Measurements from ENCODE around the gene REM1.

REM1 gene

DNA sequence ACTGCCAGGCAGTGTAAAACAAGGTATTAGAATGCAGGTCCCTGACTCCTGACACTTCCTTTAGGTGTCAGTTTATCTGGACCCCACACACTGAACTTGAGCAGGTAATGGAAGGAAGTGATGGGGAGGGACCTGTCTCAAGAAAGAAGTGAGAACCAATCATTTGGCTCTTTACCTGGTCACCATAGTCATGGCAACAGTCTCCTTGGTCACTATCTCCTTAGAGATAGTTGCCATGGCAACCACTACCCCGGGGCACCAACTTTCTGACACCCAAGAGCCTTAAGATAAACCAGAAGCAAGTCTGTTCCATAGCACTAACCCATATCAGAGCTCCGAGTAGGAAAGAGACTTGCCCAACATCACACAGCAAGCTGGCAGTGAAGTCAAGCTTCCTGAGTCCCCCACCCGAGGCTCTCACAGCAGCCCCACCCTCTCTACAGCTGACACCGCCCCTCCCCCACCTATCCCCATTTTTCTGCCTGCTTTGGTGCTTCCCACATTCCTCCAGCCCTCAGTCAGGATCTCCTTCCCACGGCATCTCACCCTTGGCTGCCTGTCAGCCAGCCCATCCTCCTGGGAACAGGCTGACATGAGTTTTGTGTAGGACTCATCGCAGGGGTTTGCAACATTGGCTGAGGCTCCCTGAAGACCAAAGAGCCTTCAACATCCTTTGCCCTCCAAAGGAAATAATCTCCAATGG, 22.9 kb downstream of the REM1 start:
- TF ChIP-seq, protein P1, sequence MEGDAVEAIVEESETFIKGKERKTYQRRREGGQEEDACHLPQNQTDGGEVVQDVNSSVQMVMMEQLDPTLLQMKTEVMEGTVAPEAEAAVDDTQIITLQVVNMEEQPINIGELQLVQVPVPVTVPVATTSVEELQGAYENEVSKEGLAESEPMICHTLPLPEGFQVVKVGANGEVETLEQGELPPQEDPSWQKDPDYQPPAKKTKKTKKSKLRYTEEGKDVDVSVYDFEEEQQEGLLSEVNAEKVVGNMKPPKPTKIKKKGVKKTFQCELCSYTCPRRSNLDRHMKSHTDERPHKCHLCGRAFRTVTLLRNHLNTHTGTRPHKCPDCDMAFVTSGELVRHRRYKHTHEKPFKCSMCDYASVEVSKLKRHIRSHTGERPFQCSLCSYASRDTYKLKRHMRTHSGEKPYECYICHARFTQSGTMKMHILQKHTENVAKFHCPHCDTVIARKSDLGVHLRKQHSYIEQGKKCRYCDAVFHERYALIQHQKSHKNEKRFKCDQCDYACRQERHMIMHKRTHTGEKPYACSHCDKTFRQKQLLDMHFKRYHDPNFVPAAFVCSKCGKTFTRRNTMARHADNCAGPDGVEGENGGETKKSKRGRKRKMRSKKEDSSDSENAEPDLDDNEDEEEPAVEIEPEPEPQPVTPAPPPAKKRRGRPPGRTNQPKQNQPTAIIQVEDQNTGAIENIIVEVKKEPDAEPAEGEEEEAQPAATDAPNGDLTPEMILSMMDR (IDR thresholded peaks at IDR 0.05; ENCODE audit: extremely low read depth, insufficient read depth, missing control alignments): no peak
- no peak for DNase-seq (ENCODE audit: low spot score)
- in situ Hi-C loops (cut with MboI; ENCODE audit: low pct_unique_long_range_greater_than_20kb, low sequenced_read_pairs, unreplicated experiment): no loop called here

DNA sequence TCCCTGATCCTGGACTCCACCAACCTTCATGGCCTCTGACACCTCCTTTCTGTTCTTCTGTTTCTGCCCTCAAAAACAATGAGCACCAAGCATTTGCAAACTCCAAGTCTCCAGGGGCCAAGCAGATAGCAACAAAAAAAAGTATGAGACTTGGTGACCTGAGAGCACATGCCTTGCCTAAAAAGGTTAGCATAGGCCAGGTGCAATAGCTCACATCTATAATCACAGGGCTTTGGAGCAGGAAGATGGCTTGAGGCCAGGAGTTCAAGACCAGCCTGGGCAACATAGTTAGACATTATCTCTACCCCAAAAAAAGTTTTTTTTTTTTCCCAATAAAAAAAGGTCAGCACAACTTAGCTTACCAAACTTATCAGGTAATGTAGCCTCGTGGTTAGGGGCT, 25.4 kb downstream of the REM1 start:
- DNase-seq (ENCODE audit: low spot score): no peak
- TF ChIP-seq, protein P1 (IDR thresholded peaks at IDR 0.05; ENCODE audit: extremely low read depth, insufficient read depth, missing control alignments): no peak
- in situ Hi-C loops (cut with MboI; ENCODE audit: low pct_unique_long_range_greater_than_20kb, low sequenced_read_pairs, unreplicated experiment): loop anchor here (10.0 kb wide), 1 partner anchor 46 kb away; no protein-coding TSS in a partner anchor

GRCh38 chr20:31502884-31503673, 28.0 kb downstream of the REM1 start:
- in situ Hi-C loops (cut with MboI; ENCODE audit: low pct_unique_long_range_greater_than_20kb, low sequenced_read_pairs, unreplicated experiment): loop anchor here (10.0 kb wide), 1 partner anchor 48 kb away; no protein-coding TSS in a partner anchor
- DNase-seq (ENCODE audit: low spot score): peak; percentile 82

GRCh38 chr20:31505903-31506302, 30.8 kb downstream of the REM1 start:
- in situ Hi-C loops (cut with MboI; ENCODE audit: low pct_unique_long_range_greater_than_20kb, low sequenced_read_pairs, unreplicated experiment): loop anchor here (10.0 kb wide), 1 partner anchor 51 kb away; no protein-coding TSS in a partner anchor
- TF ChIP-seq, protein P1 (IDR thresholded peaks at IDR 0.05; ENCODE audit: extremely low read depth, insufficient read depth, missing control alignments): no peak
- no peak for DNase-seq (ENCODE audit: low spot score)

More at GRCh38 chr20:31502884-31503673, 28.0 kb downstream of the REM1 start:
- TF ChIP-seq, protein P1 (IDR thresholded peaks at IDR 0.05; ENCODE audit: extremely low read depth, insufficient read depth, missing control alignments): peak; percentile 96

DNA sequence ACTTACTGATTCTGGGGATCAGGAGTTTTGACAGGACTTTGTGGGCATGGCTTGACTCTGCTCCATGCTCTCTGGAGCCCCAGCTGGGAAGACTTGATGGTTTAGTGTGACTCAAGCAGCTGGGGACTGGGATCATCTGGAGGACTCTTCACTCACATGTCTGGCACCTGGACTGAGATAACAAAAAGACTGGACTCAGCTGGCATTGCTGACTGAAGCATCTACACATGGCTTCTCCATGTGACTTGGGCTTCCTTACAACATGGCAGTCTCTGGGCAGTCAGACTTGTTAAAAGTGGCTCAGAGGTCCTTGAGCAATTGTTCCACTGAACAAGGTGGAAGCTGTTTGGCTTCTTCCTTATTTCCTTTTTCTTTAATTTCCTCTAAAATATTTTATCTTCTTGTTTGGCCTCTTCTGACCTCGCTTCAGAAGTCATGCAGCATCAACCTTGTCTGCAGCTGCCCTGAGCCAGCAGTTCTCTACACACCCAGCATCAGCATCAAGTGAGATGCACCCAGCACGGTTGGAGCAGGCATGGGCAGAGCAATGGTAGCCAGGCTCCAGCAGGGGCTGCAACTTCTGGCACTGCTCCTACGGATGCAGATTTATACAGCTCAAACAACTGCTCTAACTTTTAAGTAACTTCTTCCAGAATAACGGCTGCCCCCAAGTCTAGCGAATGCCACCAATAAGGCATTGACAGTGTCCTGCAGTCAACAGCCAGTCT, 33.6 kb downstream of the REM1 start:
- no peak for DNase-seq (ENCODE audit: low spot score)
- TF ChIP-seq, protein P1 (IDR thresholded peaks at IDR 0.05; ENCODE audit: extremely low read depth, insufficient read depth, missing control alignments): no peak
- in situ Hi-C loops (cut with MboI; ENCODE audit: low pct_unique_long_range_greater_than_20kb, low sequenced_read_pairs, unreplicated experiment): loop anchor here (10.0 kb wide), 1 partner anchor 54 kb away; no protein-coding TSS in a partner anchor

All from GM13977 (cell line).